Breast epithelium (tissue), 3 donors: ENCODE data around the gene KLHDC7B.

ENCODE experiments used
- POLR2A ChIP-seq: fragments of 450-650 bp; IDR thresholded peaks from one replicate; pipeline ENCODE4 v1.6.1; 2016; ENCODE audit warnings: antibody characterized with exemption, mild to moderate bottlenecking, moderate library complexity
- POLR2AphosphoS5 ChIP-seq, 3 donors: sonication (generic); formaldehyde crosslinking; IDR thresholded peaks; one replicate each; pipeline ENCODE4 v1.6.1; 2017; ENCODE audit warnings: antibody characterized with exemption in 3 of 3
- TF ChIP-seq, protein P1 (sequence below), 3 donors: fragments of 450-650 bp; IDR thresholded peaks; one replicate each; pipeline ENCODE4 v1.5.1; 2016 to 2017; ENCODE audit warnings: antibody characterized with exemption in 3 of 3, mild to moderate bottlenecking in 3 of 3, moderate library complexity in 3 of 3

DNA sequence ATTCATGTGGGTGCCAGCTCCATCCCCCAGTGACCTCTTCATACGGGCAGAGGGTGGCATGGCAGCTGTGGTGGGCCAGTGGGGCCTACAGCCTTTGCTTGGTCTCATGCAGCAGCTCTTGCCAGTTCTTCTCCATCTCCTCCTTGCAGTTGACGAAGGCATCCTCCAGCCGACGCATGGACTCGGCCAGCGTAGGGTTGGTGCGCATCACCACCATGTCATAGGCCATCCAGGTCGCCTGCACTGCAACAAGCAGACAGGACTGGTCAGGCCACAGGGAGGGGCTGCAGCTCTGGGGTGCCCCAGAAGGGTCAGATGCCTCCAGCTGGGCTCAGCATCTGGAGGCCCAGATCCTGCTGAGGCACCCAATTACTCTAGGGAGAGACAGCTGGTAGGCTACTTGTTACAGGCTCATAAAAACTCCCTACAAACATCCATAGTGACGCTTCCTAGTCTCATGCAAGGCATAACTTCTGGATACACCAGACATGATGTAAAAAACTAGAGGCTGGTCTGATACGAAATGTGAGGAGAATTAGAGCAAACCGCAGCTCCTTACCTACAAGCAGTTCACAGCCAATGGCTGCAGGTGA, 5.6 kb downstream of the KLHDC7B start:
- TF ChIP-seq POLR2A = no peak
- no peak for TF ChIP-seq POLR2AphosphoS5 (IDR thresholded peaks at IDR 0.05)
- TF ChIP-seq, protein P1, sequence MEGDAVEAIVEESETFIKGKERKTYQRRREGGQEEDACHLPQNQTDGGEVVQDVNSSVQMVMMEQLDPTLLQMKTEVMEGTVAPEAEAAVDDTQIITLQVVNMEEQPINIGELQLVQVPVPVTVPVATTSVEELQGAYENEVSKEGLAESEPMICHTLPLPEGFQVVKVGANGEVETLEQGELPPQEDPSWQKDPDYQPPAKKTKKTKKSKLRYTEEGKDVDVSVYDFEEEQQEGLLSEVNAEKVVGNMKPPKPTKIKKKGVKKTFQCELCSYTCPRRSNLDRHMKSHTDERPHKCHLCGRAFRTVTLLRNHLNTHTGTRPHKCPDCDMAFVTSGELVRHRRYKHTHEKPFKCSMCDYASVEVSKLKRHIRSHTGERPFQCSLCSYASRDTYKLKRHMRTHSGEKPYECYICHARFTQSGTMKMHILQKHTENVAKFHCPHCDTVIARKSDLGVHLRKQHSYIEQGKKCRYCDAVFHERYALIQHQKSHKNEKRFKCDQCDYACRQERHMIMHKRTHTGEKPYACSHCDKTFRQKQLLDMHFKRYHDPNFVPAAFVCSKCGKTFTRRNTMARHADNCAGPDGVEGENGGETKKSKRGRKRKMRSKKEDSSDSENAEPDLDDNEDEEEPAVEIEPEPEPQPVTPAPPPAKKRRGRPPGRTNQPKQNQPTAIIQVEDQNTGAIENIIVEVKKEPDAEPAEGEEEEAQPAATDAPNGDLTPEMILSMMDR (IDR thresholded peaks at IDR 0.05) = no peak
